CD14-positive monocyte (primary cell): ENCODE results near the gene GCK. TPM values are rescaled to one million over a fixed set of nuclear protein-coding genes. Genes with fewer than 3 reads are reported as not detected.
A peak's percentile ranks its signal among the peaks of the same experiment; 100 is the strongest.

Experiments used
- DNase-seq, 3 donors: peaks; one replicate each; pipeline ENCODE4 v3.0.0-alpha.2; 2011 to 2022
- H2AFZ ChIP-seq: 2 replicates; pipeline ENCODE4 v1.6.0; 2012; ENCODE audit warnings: mild to moderate bottlenecking, low read depth, low read length, inconsistent platforms; ENCODE audit not compliant: insufficient read depth, poor library complexity, severe bottlenecking
- H3K27ac ChIP-seq, 2 donors: 1 replicate in 1 of 2; 2 replicates in 1 of 2; pipeline ENCODE4 v1.5.1; 2012 to 2013; ENCODE audit warnings: low read length in 2 of 2, control low read depth in 1 of 2, inconsistent platforms in 1 of 2, low read depth in 1 of 2, mild to moderate bottlenecking in 1 of 2
- H3K27me3 ChIP-seq, 2 donors: one replicate each; pipeline versions ENCODE4 v1.6.0 to v1.6.1; 2011 to 2013; ENCODE audit warnings: low read length in 2 of 2; ENCODE audit not compliant: control insufficient read depth in 2 of 2, insufficient read depth in 2 of 2
- H3K36me3 ChIP-seq, 2 donors: replicated peaks in 1 of 2; 1 replicate in 1 of 2; 2 replicates in 1 of 2; pipeline versions ENCODE4 v1.5.1 to v1.6.1; 2012 to 2013; ENCODE audit warnings: low read length in 2 of 2, control low read depth in 1 of 2, inconsistent platforms in 1 of 2, mild to moderate bottlenecking in 1 of 2; ENCODE audit not compliant: insufficient read depth in 2 of 2, control insufficient read depth in 1 of 2
- H3K4me1 ChIP-seq, 2 donors: 1 replicate in 1 of 2; 2 replicates in 1 of 2; pipeline versions ENCODE4 v1.5.1 to v1.6.1; 2012 to 2013; ENCODE audit warnings: low read length in 2 of 2, control low read depth in 1 of 2, inconsistent platforms in 1 of 2, mild to moderate bottlenecking in 1 of 2, moderate library complexity in 1 of 2; ENCODE audit not compliant: insufficient read depth in 2 of 2, control insufficient read depth in 1 of 2
- H3K4me2 ChIP-seq: replicated peaks from 2 replicates; pipeline ENCODE3; 2012; ENCODE audit warnings: low read length, moderate library complexity, mild to moderate bottlenecking; ENCODE audit not compliant: poor library complexity, severe bottlenecking; ENCODE audit errors: extremely low read depth
- H3K4me3 ChIP-seq, 3 experiments: fragments of 200-600 bp in 1 of 3; sonication (generic) in 1 of 3; replicated peaks in 1 of 3; 1 replicate in 2 of 3; 2 replicates in 1 of 3; pipeline ENCODE4 v1.5.1; 2011 to 2013; ENCODE audit warnings: low read length in 3 of 3, mild to moderate bottlenecking in 3 of 3, control low read depth in 2 of 3, low read depth in 2 of 3, inconsistent platforms in 1 of 3, moderate library complexity in 1 of 3
- H3K79me2 ChIP-seq: 2 replicates; pipeline ENCODE4 v1.6.0; 2012; ENCODE audit warnings: mild to moderate bottlenecking, control low read depth, inconsistent platforms, low read length, moderate library complexity; ENCODE audit not compliant: insufficient read depth
- H3K9ac ChIP-seq: 2 replicates; pipeline ENCODE4 v1.6.0; 2017; ENCODE audit warnings: low read length, mild to moderate bottlenecking; ENCODE audit not compliant: insufficient read depth, poor library complexity, severe bottlenecking
- H3K9me3 ChIP-seq, 2 donors: replicated peaks in 1 of 2; 1 replicate in 1 of 2; 2 replicates in 1 of 2; pipeline versions ENCODE4 v1.5.1 to v1.6.1; 2012 to 2013; ENCODE audit warnings: low read length in 2 of 2, control low read depth in 1 of 2; ENCODE audit not compliant: control insufficient read depth in 1 of 2, insufficient read depth in 1 of 2
- H4K20me1 ChIP-seq: 2 replicates; pipeline ENCODE4 v1.6.0; 2012; ENCODE audit warnings: mild to moderate bottlenecking, low read length, control low read depth, moderate library complexity; ENCODE audit not compliant: insufficient read depth
- H3K27ac Mint-ChIP-seq, 7 donors: one replicate each; pipeline ENCODE4 v1.8.0; 2020; ENCODE audit warnings: mild to moderate bottlenecking in 7 of 7, mixed read lengths in 7 of 7, moderate library complexity in 6 of 7, inconsistent platforms in 2 of 7
- H3K27me3 Mint-ChIP-seq, 3 donors: one replicate each; pipeline ENCODE4 v1.8.0; 2021 to 2022; ENCODE audit warnings: low read depth in 3 of 3, mild to moderate bottlenecking in 3 of 3, mixed read lengths in 3 of 3, moderate library complexity in 3 of 3, inconsistent platforms in 1 of 3
- H3K36me3 Mint-ChIP-seq, 2 donors: one replicate each; pipeline ENCODE4 v1.8.0; 2020; ENCODE audit warnings: mixed read lengths in 2 of 2, inconsistent platforms in 1 of 2, mild to moderate bottlenecking in 1 of 2
- H3K4me1 Mint-ChIP-seq: one replicate; pipeline ENCODE4 v1.8.0; 2020; ENCODE audit warnings: mild to moderate bottlenecking, mixed read lengths
- H3K4me3 Mint-ChIP-seq, 2 donors: one replicate each; pipeline ENCODE4 v1.8.0; 2020; ENCODE audit warnings: mild to moderate bottlenecking in 2 of 2, mixed read lengths in 2 of 2, moderate library complexity in 1 of 2
- H3K9me3 Mint-ChIP-seq, 7 donors: one replicate each; pipeline ENCODE4 v1.8.0; 2020 to 2022; ENCODE audit warnings: mixed read lengths in 7 of 7, mild to moderate bottlenecking in 6 of 7, moderate library complexity in 6 of 7, inconsistent platforms in 2 of 7
- CTCF ChIP-seq: fragments of 200-600 bp; IDR thresholded peaks from one replicate; pipeline ENCODE4 v1.8.0; 2022; ENCODE audit warnings: antibody characterized with exemption, mild to moderate bottlenecking
- WGBS: methylation state at CpG from one replicate; pipeline ENCODE4 v1.1.5; 2013; ENCODE audit warnings: missing lambda C conversion rate; ENCODE audit not compliant: insufficient coverage; 5-methylcytosine and 5-hydroxymethylcytosine counted together
- intact Hi-C, 2 donors: fragments of 100-400 bp; cut with micrococcal nuclease; formaldehyde crosslinking; loops; one replicate each; pipeline versions ENCODE4 v1.15.0 to v1.15.1; 2023
- polyA plus RNA-seq, 3 donors: library from polyadenylated mRNA; depleted of rRNA in 1 of 3; unstranded in 2 of 3; stranded (reverse) in 1 of 3; fragments of 300-500 nt in 2 of 3; fragments of >200 nt in 1 of 3; fragmentation: Illumina TruSeq in 2 of 3; gene quantifications; 1 replicate in 2 of 3; 2 replicates in 1 of 3; pipeline ENCODE4 v1.2.3, GENCODE V29; 2012 to 2021

GCK gene
- polyA plus RNA-seq, 3 donors: not detected

GRCh38 chr7:44216019-44216418 is 26.8 kb upstream of the GCK start:
- peaks cover 5% of the 10 kb centered on the region for H3K4me1 Mint-ChIP-seq
- WGBS: 86% methylated on average over 6 of the region's 8 CpGs
- H3K9ac ChIP-seq: no peak overlapping the region
- no peak overlapping the region for H3K4me2 ChIP-seq
- H3K36me3 Mint-ChIP-seq: peaks cover 28 to 37% of the 10 kb centered on the region in 2 donors
- peaks cover 27 to 38% of the 10 kb centered on the region in 2 donors for H3K36me3 ChIP-seq
- no peak overlapping the region for H2AFZ ChIP-seq
- peaks cover 0 to 4% (median 2%) of the 10 kb centered on the region in 3 donors for H3K27me3 Mint-ChIP-seq
- no peak overlapping the region for H3K27ac ChIP-seq
- H3K9me3 Mint-ChIP-seq: peaks cover 0 to 1% (median 0%) of the 10 kb centered on the region in 7 donors
- no peak for DNase-seq
- no peak overlapping the region for H3K27ac Mint-ChIP-seq
- no peaks in the 10 kb centered on the region for H3K9me3 ChIP-seq
- no peak overlapping the region for H3K4me3 Mint-ChIP-seq
- no peaks in the 10 kb centered on the region for H4K20me1 ChIP-seq
- intact Hi-C loops: no loop called here
- no peaks in the 10 kb centered on the region for H3K4me1 ChIP-seq
- H3K79me2 ChIP-seq: no peaks in the 10 kb centered on the region
- no peak for TF ChIP-seq CTCF
- H3K4me3 ChIP-seq: no peak overlapping the region
- H3K27me3 ChIP-seq: no peaks in the 10 kb centered on the region

- H3K4me3 ChIP-seq: no peak overlapping the region
- Mint-ChIP-seq H3K27me3 (peaks cover 0 to 4% (median 2%) of the 10 kb centered on the region in 3 donors), H3K27ac (peak overlapping the region in 2 of 7 donors; percentile 38 to 56), H3K4me1 (peaks cover 5% of the 10 kb centered on the region), H3K36me3 (peaks cover 33 to 42% of the 10 kb centered on the region in 2 donors), H3K9me3 (peaks cover 0 to 1% (median 0%) of the 10 kb centered on the region in 7 donors), H3K4me3 (no peak overlapping the region)
- H4K20me1 ChIP-seq: no peaks in the 10 kb centered on the region
- H3K27me3 ChIP-seq: no peaks in the 10 kb centered on the region
- H3K9me3 ChIP-seq: no peaks in the 10 kb centered on the region
- H3K4me1 ChIP-seq: no peaks in the 10 kb centered on the region
- no peak overlapping the region for H2AFZ ChIP-seq
- TF ChIP-seq CTCF: no peak
- H3K4me2 ChIP-seq: no peak overlapping the region
- H3K27ac ChIP-seq: no peak overlapping the region
- intact Hi-C loops: no loop called here
- H3K36me3 ChIP-seq: peaks cover 32 to 42% of the 10 kb centered on the region in 2 donors
- 98% methylated on average over 7 of the region's 7 CpGs for WGBS
- DNase-seq: no peak
- H3K79me2 ChIP-seq: no peaks in the 10 kb centered on the region
- H3K9ac ChIP-seq: no peak overlapping the region
These were observed 26.3 kb upstream of the GCK start for GRCh38 chr7:44215531-44215930.
